PC-9 (cell line): Measurements from ENCODE around the gene SYCP2L. TPM values are rescaled to one million over a fixed set of nuclear protein-coding genes. Genes with fewer than 3 reads are reported as not detected.

ENCODE experiments used
- BruUV-seq: library from RNA; stranded (reverse); fragments of 400-500 nt; replicated peaks from 2 replicates; lab custom pipeline; 2021; lab: Mats Ljungman, UMichigan
- CTCF ChIA-PET: fragments of 300-600 bp; sonication (Branson Sonifier 250); formaldehyde crosslinking; loops from one replicate; lab custom pipeline; 2022; ENCODE audit warnings: antibody characterized with exemption; lab: Charles Lee
- POLR2A ChIA-PET: fragments of 300-600 bp; sonication (Branson Sonifier 250); formaldehyde crosslinking; loops from one replicate; lab custom pipeline; 2022; ENCODE audit warnings: antibody characterized with exemption; ENCODE audit not compliant: unreplicated experiment; lab: Charles Lee
- DNase-seq, 2 experiments: peaks; one replicate each; pipeline versions ENCODE4 v3.0.0 to v3.0.0-alpha.2; 2015 to 2022; ENCODE audit warnings: mixed read lengths in 1 of 2
- H2AFZ ChIP-seq: fragments of 200-600 bp; sonication (generic); 2 replicates; pipeline ENCODE4 v1.8.1; 2017; ENCODE audit warnings: antibody characterized with exemption
- H3F3A ChIP-seq: fragments of 200-600 bp; sonication (generic); 2 replicates; pipeline ENCODE4 v1.8.1; 2017; ENCODE audit warnings: antibody characterized with exemption, mild to moderate bottlenecking, low read depth; ENCODE audit not compliant: insufficient read depth
- H3K27ac ChIP-seq: fragments of 200-600 bp; sonication (generic); 2 replicates; pipeline ENCODE4 v1.6.1; 2016; ENCODE audit warnings: mixed run types
- H3K27me3 ChIP-seq: fragments of 200-600 bp; sonication (generic); 2 replicates; pipeline ENCODE4 v1.6.1; 2016; ENCODE audit warnings: low read depth, mixed run types; ENCODE audit not compliant: insufficient read depth
- H3K36me3 ChIP-seq: fragments of 200-600 bp; sonication (generic); 2 replicates; pipeline ENCODE4 v1.6.1; 2016; ENCODE audit warnings: low read depth, mixed run types
- H3K4me1 ChIP-seq: fragments of 200-600 bp; sonication (generic); replicated peaks from 2 replicates; pipeline ENCODE4 v1.6.1; 2016; ENCODE audit warnings: mixed run types; ENCODE audit not compliant: insufficient read depth
- H3K4me2 ChIP-seq: fragments of 200-600 bp; sonication (generic); 2 replicates; pipeline ENCODE4 v1.6.1; 2017; ENCODE audit warnings: mixed run types
- H3K4me3 ChIP-seq: fragments of 200-600 bp; sonication (generic); 2 replicates; pipeline ENCODE4 v1.6.1; 2016; ENCODE audit warnings: mixed run types
- H3K79me2 ChIP-seq: fragments of 200-600 bp; sonication (generic); 2 replicates; pipeline ENCODE4 v1.6.1; 2017; ENCODE audit warnings: low read depth, mixed run types
- H3K9me2 ChIP-seq: fragments of 200-600 bp; sonication (generic); 2 replicates; pipeline ENCODE4 v1.8.1; 2017; ENCODE audit warnings: mild to moderate bottlenecking; ENCODE audit not compliant: insufficient read depth
- H3K9me3 ChIP-seq: fragments of 200-600 bp; sonication (generic); 2 replicates; pipeline ENCODE4 v1.8.1; 2016; ENCODE audit warnings: low read depth; ENCODE audit not compliant: insufficient read depth
- H4K20me1 ChIP-seq: fragments of 200-600 bp; sonication (generic); 2 replicates; pipeline ENCODE4 v1.8.1; 2017; ENCODE audit not compliant: insufficient read depth
- EZH2 ChIP-seq: fragments of 200-600 bp; sonication (generic); IDR thresholded peaks from 2 replicates; pipeline ENCODE4 v1.8.0; 2017; ENCODE audit warnings: antibody characterized with exemption, low read depth
- intact Hi-C: fragments of 100-400 bp; cut with micrococcal nuclease; formaldehyde crosslinking; loops from one replicate; pipeline ENCODE4 v1.10.0; 2022; ENCODE audit not compliant: unreplicated experiment
- total RNA-seq: library from RNA; stranded (reverse); gene quantifications from 2 replicates; pipeline ENCODE4 v1.2.3, GENCODE V29; 2021
- TF ChIP-seq, protein P1 (sequence below): fragments of 200-600 bp; sonication (generic); conservative IDR thresholded peaks from 2 replicates; pipeline ENCODE4 v1.6.1; 2017; ENCODE audit warnings: mixed run types, antibody characterized with exemption, mild to moderate bottlenecking, moderate library complexity

SYCP2L gene
- total RNA-seq, 1 experiment from 2014 or later, result 12.6 TPM

DNA sequence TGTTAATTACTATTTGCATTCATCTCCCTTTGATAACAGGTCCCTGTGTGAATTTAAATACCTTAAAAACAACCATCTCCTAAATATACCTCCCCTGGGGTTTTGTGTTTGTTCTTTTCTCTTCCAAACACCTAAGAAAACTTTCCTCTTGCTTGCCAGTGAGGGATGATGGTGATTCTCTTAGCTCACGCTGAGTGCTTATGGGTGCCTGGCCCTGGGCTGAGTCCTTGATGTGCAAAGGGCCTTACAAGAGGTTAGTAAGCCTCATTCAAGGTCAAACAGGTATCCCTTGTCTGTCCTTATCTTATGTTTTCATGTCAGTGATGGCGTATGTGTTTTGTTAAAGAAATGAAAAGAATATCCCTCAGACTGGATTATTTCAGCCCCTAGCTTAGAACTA, 76.3 kb downstream of the SYCP2L start:
- TF ChIP-seq, protein P1, sequence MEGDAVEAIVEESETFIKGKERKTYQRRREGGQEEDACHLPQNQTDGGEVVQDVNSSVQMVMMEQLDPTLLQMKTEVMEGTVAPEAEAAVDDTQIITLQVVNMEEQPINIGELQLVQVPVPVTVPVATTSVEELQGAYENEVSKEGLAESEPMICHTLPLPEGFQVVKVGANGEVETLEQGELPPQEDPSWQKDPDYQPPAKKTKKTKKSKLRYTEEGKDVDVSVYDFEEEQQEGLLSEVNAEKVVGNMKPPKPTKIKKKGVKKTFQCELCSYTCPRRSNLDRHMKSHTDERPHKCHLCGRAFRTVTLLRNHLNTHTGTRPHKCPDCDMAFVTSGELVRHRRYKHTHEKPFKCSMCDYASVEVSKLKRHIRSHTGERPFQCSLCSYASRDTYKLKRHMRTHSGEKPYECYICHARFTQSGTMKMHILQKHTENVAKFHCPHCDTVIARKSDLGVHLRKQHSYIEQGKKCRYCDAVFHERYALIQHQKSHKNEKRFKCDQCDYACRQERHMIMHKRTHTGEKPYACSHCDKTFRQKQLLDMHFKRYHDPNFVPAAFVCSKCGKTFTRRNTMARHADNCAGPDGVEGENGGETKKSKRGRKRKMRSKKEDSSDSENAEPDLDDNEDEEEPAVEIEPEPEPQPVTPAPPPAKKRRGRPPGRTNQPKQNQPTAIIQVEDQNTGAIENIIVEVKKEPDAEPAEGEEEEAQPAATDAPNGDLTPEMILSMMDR, result no peak
- no peak for TF ChIP-seq EZH2
- Histone ChIP-seq H2AFZ (no peak overlapping the region), H3K4me3 (no peak overlapping the region), H4K20me1 (no peaks in the 10 kb centered on the region), H3K27me3 (no peaks in the 10 kb centered on the region), H3K36me3 (no peaks in the 10 kb centered on the region), H3K4me2 (no peak overlapping the region), H3F3A (no peaks in the 10 kb centered on the region), H3K9me3 (no peaks in the 10 kb centered on the region), H3K79me2 (no peaks in the 10 kb centered on the region), H3K27ac (no peak overlapping the region), H3K4me1 (no peaks in the 10 kb centered on the region), H3K9me2 (no peaks in the 10 kb centered on the region)
- POLR2A ChIA-PET, result no interaction called here
- BruUV-seq, result no TSS peak
- no peak for DNase-seq
- intact Hi-C loops, result no loop called here
- CTCF ChIA-PET, result no interaction called here

- CTCF ChIA-PET, result no interaction called here
- Histone ChIP-seq H3K4me1 (no peaks in the 10 kb centered on the region), H3K4me2 (no peak overlapping the region), H3K79me2 (no peaks in the 10 kb centered on the region), H3F3A (no peaks in the 10 kb centered on the region), H3K36me3 (no peaks in the 10 kb centered on the region), H3K9me3 (no peaks in the 10 kb centered on the region), H4K20me1 (no peaks in the 10 kb centered on the region), H2AFZ (no peak overlapping the region), H3K27me3 (no peaks in the 10 kb centered on the region), H3K9me2 (no peaks in the 10 kb centered on the region), H3K27ac (no peak overlapping the region), H3K4me3 (no peak overlapping the region)
- intact Hi-C loops, result no loop called here
- POLR2A ChIA-PET, result no interaction called here
- TF ChIP-seq, protein P1, result no peak
- TF ChIP-seq EZH2, result no peak
- DNase-seq, result no peak
- no TSS peak for BruUV-seq
Measured at GRCh38 chr6:10964684-10965083, 77.8 kb downstream of the SYCP2L start.

GRCh38 chr6:10968776-10969175, 81.9 kb downstream of the SYCP2L start:
- no peak overlapping the region for H2AFZ ChIP-seq
- CTCF ChIA-PET, result interaction anchor here (0.6 kb wide), 1 partner anchor 118 kb away, joined by 11 read pairs; no protein-coding TSS in a partner anchor
- TF ChIP-seq, protein P1, result no peak
- TF ChIP-seq EZH2, result no peak
- H3K27me3 ChIP-seq, result no peaks in the 10 kb centered on the region
- no peaks in the 10 kb centered on the region for H3K9me3 ChIP-seq
- no peak overlapping the region for H3K4me3 ChIP-seq
- POLR2A ChIA-PET, result no interaction called here
- no peaks in the 10 kb centered on the region for H4K20me1 ChIP-seq
- H3F3A ChIP-seq, result no peaks in the 10 kb centered on the region
- intact Hi-C loops, result no loop called here
- no TSS peak for BruUV-seq
- H3K36me3 ChIP-seq, result no peaks in the 10 kb centered on the region
- H3K4me2 ChIP-seq, result no peak overlapping the region
- H3K9me2 ChIP-seq, result no peaks in the 10 kb centered on the region
- no peak overlapping the region for H3K27ac ChIP-seq
- H3K79me2 ChIP-seq, result no peaks in the 10 kb centered on the region
- H3K4me1 ChIP-seq, result no peaks in the 10 kb centered on the region
- no peak for DNase-seq
